BLaER1 treated with 17β-estradiol and CSF1 and Interleukin-3, amounts not matched to agents 10 nM and 100 nM (cell line): ENCODE measurements around the gene CENPP.

ENCODE experiments used
- H3K27ac ChIP-seq, 11 experiments: shearing (Covaris generic); formaldehyde crosslinking; 2 replicates each; pipeline ENCODE4 v1.8.1; 2022
- H3K27me3 ChIP-seq, 11 experiments: shearing (Covaris generic); formaldehyde crosslinking; 2 replicates each; pipeline ENCODE4 v1.8.1; 2022
- H3K36me3 ChIP-seq, 11 experiments: shearing (Covaris generic); formaldehyde crosslinking; 2 replicates each; pipeline ENCODE4 v1.8.1; 2022
- H3K4me1 ChIP-seq, 10 experiments: shearing (Covaris generic); formaldehyde crosslinking; 2 replicates each; pipeline ENCODE4 v1.8.1; 2022
- H3K4me2 ChIP-seq, 11 experiments: shearing (Covaris generic); formaldehyde crosslinking; 2 replicates each; pipeline ENCODE4 v1.8.1; 2022
- H3K4me3 ChIP-seq, 10 experiments: shearing (Covaris generic); formaldehyde crosslinking; 2 replicates each; pipeline ENCODE4 v1.8.1; 2022
- H3K9ac ChIP-seq, 11 experiments: shearing (Covaris generic); formaldehyde crosslinking; 2 replicates each; pipeline ENCODE4 v1.8.1; 2022
- H3K9me3 ChIP-seq, 11 experiments: shearing (Covaris generic); formaldehyde crosslinking; replicated peaks in 1 of 11; 2 replicates each; pipeline ENCODE4 v1.8.1; 2022
- H4K20me1 ChIP-seq, 11 experiments: shearing (Covaris generic); formaldehyde crosslinking; 2 replicates each; pipeline ENCODE4 v1.8.1; 2022
- Cebpa-rat ChIP-seq, 11 experiments: shearing (Covaris generic); IDR thresholded peaks; 2 replicates each; pipeline ENCODE4 v1.8.1; 2022

CENPP gene

DNA sequence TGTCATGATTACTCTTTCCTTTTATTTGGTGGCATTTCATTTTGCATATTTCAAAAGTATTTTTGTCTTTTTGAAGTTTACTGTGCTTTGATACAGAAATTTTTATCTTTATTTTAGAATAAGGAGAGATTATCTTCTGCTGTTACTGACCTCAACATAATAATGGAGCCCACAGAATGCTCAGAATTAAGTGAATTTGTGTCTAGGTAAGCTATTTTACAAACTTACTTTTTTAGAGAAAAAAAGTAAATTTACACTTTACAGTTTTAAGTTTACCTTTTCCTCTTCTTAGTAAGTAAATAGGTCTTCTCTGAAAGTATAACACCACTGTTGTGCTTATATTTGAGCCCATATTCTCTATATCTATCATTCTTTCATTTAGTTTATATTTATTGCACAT, 19.8 kb downstream of the CENPP start:
- Histone ChIP-seq H3K9ac (no peak overlapping the region), H3K4me1 (no peaks in the 10 kb centered on the region), H3K36me3 (peaks cover 12 to 72% (median 46%) of the 10 kb centered on the region in 11 experiments; a peak in 21 of 22 replicates), H3K4me2 (no peak overlapping the region), H3K27ac (no peak overlapping the region), H3K9me3 (peaks cover 10 to 14% (median 12%) of the 10 kb centered on the region in 11 experiments), H3K27me3 (no peaks in the 10 kb centered on the region), H3K4me3 (no peak overlapping the region), H4K20me1 (no peaks in the 10 kb centered on the region)
- no peak for TF ChIP-seq Cebpa-rat (IDR thresholded peaks at IDR 0.05)

DNA sequence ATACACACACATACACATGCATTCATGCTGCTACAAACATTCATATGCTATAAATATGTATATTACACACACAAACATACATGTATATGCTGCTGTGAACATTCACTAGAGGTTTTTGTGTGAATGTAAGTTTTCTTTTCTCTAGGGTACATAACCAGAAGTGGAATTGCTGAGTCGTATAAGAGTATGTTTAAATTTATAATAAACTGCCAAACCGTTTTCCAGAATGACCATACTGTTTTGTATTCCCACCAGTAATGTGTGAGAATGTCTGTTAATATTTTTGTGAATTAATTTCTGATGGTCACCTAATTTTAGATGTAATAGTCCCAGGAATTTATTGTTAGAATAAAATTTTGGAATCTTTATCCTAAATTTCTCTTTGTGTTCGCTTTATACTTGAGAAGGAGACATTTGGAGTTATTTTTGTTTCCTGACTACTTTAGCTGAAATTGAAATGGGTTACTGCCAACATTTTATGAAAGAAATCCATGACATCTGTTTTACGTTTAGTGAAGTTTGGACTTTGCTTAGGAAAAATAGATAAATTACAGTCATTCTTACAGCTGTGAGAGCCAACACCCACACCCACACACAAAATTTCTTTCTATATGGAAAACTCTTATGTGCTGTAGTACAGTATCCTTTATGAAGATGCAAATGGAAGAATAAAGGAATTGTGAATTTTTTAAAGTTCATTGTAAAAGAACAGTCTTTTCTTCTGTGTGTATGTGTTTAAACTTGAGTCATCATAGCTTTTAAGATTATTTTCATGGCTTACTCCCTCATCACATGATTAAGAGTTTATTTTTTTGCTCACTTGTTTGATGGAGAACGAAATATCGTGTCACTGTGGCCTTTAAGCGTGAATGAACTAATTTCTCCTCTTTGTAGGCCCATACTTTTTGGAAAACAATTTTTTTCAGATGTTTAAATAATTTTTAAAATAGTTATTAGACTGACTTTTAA, 24.3 kb downstream of the CENPP start:
- H4K20me1 ChIP-seq = no peaks in the 10 kb centered on the region
- H3K36me3 ChIP-seq = peaks cover 19 to 92% (median 70%) of the 10 kb centered on the region in 11 experiments; a peak in 21 of 22 replicates
- no peak overlapping the region for H3K9ac ChIP-seq
- H3K4me2 ChIP-seq = no peak overlapping the region
- H3K4me1 ChIP-seq = no peaks in the 10 kb centered on the region
- peaks cover 20 to 27% (median 24%) of the 10 kb centered on the region in 11 experiments for H3K9me3 ChIP-seq
- no peak overlapping the region for H3K27ac ChIP-seq
- H3K4me3 ChIP-seq = no peak overlapping the region
- no peaks in the 10 kb centered on the region for H3K27me3 ChIP-seq
- TF ChIP-seq Cebpa-rat (IDR thresholded peaks at IDR 0.05) = no peak

- H3K9ac ChIP-seq = no peak overlapping the region
- H3K36me3 ChIP-seq = peaks cover 19 to 97% (median 70%) of the 10 kb centered on the region in 11 experiments; a peak in 21 of 22 replicates
These were observed 25.0 kb downstream of the CENPP start for GRCh38 chr9:92350740-92351133.

GRCh38 chr9:92353051-92353450, 27.3 kb downstream of the CENPP start:
- Histone ChIP-seq H4K20me1 (no peaks in the 10 kb centered on the region), H3K9me3 (peaks cover 39 to 51% (median 47%) of the 10 kb centered on the region in 11 experiments), H3K4me2 (no peak overlapping the region), H3K36me3 (peaks cover 23 to 83% (median 63%) of the 10 kb centered on the region in 11 experiments), H3K4me1 (no peaks in the 10 kb centered on the region), H3K9ac (no peak overlapping the region), H3K27me3 (no peaks in the 10 kb centered on the region), H3K4me3 (no peak overlapping the region), H3K27ac (no peak overlapping the region)
- TF ChIP-seq Cebpa-rat (IDR thresholded peaks at IDR 0.05) = no peak

More at GRCh38 chr9:92350740-92351133, 25.0 kb downstream of the CENPP start:
- Histone ChIP-seq H3K4me3 (no peak overlapping the region), H4K20me1 (no peaks in the 10 kb centered on the region), H3K4me1 (no peaks in the 10 kb centered on the region), H3K9me3 (peaks cover 27 to 33% (median 30%) of the 10 kb centered on the region in 11 experiments), H3K27me3 (no peaks in the 10 kb centered on the region), H3K4me2 (no peak overlapping the region), H3K27ac (no peak overlapping the region)
- TF ChIP-seq Cebpa-rat (IDR thresholded peaks at IDR 0.05) = no peak

GRCh38 chr9:92359394-92359995, 33.7 kb downstream of the CENPP start:
- Histone ChIP-seq H3K9me3 (peaks cover 27 to 47% (median 31%) of the 10 kb centered on the region in 11 experiments), H3K4me3 (no peak overlapping the region), H3K36me3 (peaks cover 9 to 38% (median 28%) of the 10 kb centered on the region in 11 experiments; a peak in 21 of 22 replicates), H3K4me2 (peak overlapping the region in 9 of 11 experiments; percentile 10 to 54 (median 43); a peak in 15 of 22 replicates), H3K27me3 (no peaks in the 10 kb centered on the region), H4K20me1 (no peaks in the 10 kb centered on the region), H3K27ac (0 out of 22 replicates have a peak overlapping the region, but pooled peaks of 2 of the 11 experiments have one; percentile 4 to 10), H3K9ac (0 out of 22 replicates have a peak overlapping the region, but pooled peaks of 1 of the 11 experiments have one; percentile 24), H3K4me1 (peaks cover 9 to 12% (median 11%) of the 10 kb centered on the region in 10 experiments; a peak in 19 of 20 replicates)
- no peak for TF ChIP-seq Cebpa-rat (IDR thresholded peaks at IDR 0.05)

GRCh38 chr9:92360083-92360482, 34.3 kb downstream of the CENPP start:
- Histone ChIP-seq H3K4me3 (no peak overlapping the region), H3K4me2 (peak overlapping the region; percentile 10 to 54 (median 40); a peak in 18 of 22 replicates), H3K27me3 (no peaks in the 10 kb centered on the region), H3K27ac (0 out of 22 replicates have a peak overlapping the region, but pooled peaks of 2 of the 11 experiments have one; percentile 1 to 21), H3K9me3 (peaks cover 21 to 41% (median 25%) of the 10 kb centered on the region in 11 experiments), H3K36me3 (peaks cover 6 to 38% (median 28%) of the 10 kb centered on the region in 11 experiments; a peak in 20 of 22 replicates), H3K4me1 (peaks cover 9 to 12% (median 11%) of the 10 kb centered on the region in 10 experiments; a peak in 19 of 20 replicates), H3K9ac (no peak overlapping the region), H4K20me1 (no peaks in the 10 kb centered on the region)
- TF ChIP-seq Cebpa-rat (IDR thresholded peaks at IDR 0.05) = no peak

GRCh38 chr9:92369075-92369474, 43.3 kb downstream of the CENPP start:
- Histone ChIP-seq H3K27ac (no peak overlapping the region), H3K9me3 (peaks cover 18 to 27% (median 25%) of the 10 kb centered on the region in 11 experiments), H3K4me2 (no peak overlapping the region), H3K4me1 (no peaks in the 10 kb centered on the region), H3K9ac (no peak overlapping the region), H3K4me3 (no peak overlapping the region), H3K27me3 (no peaks in the 10 kb centered on the region), H4K20me1 (no peaks in the 10 kb centered on the region), H3K36me3 (peaks cover 14 to 75% (median 49%) of the 10 kb centered on the region in 11 experiments; a peak in 20 of 22 replicates)
- no peak for TF ChIP-seq Cebpa-rat (IDR thresholded peaks at IDR 0.05)

- H3K27me3 ChIP-seq = no peaks in the 10 kb centered on the region
- peaks cover 8 to 63% (median 36%) of the 10 kb centered on the region in 11 experiments; a peak in 20 of 22 replicates for H3K36me3 ChIP-seq
- H3K9me3 ChIP-seq = peaks cover 33 to 51% (median 45%) of the 10 kb centered on the region in 11 experiments
- no peak overlapping the region for H3K9ac ChIP-seq
- no peak overlapping the region; a peak in 4 of 20 replicates for H3K4me3 ChIP-seq
- TF ChIP-seq Cebpa-rat (IDR thresholded peaks at IDR 0.05) = no peak
- no peaks in the 10 kb centered on the region for H4K20me1 ChIP-seq
- no peak overlapping the region for H3K4me2 ChIP-seq
- no peaks in the 10 kb centered on the region for H3K4me1 ChIP-seq
- no peak overlapping the region for H3K27ac ChIP-seq
These were observed 47.4 kb downstream of the CENPP start for GRCh38 chr9:92373167-92373566.

- Histone ChIP-seq H3K36me3 (peaks cover 8 to 60% (median 33%) of the 10 kb centered on the region in 11 experiments; a peak in 20 of 22 replicates), H3K4me1 (no peaks in the 10 kb centered on the region), H3K4me3 (no peak overlapping the region), H3K27me3 (no peaks in the 10 kb centered on the region), H3K9ac (no peak overlapping the region), H3K9me3 (peaks cover 26 to 39% (median 33%) of the 10 kb centered on the region in 11 experiments), H3K4me2 (no peak overlapping the region), H3K27ac (no peak overlapping the region), H4K20me1 (no peaks in the 10 kb centered on the region)
- no peak for TF ChIP-seq Cebpa-rat (IDR thresholded peaks at IDR 0.05)
These were observed 52.1 kb downstream of the CENPP start for GRCh38 chr9:92377876-92378275.
